Activated CD8-positive, alpha-beta memory T cell treated with anti-CD3 and anti-CD28 coated beads for 24 hours (primary cell): Measurements from ENCODE around the gene RAB40B.

Experiments used
- DNase-seq: peaks from one replicate; pipeline ENCODE4 v3.0.0-alpha.2; 2020

Gene RAB40B

DNA sequence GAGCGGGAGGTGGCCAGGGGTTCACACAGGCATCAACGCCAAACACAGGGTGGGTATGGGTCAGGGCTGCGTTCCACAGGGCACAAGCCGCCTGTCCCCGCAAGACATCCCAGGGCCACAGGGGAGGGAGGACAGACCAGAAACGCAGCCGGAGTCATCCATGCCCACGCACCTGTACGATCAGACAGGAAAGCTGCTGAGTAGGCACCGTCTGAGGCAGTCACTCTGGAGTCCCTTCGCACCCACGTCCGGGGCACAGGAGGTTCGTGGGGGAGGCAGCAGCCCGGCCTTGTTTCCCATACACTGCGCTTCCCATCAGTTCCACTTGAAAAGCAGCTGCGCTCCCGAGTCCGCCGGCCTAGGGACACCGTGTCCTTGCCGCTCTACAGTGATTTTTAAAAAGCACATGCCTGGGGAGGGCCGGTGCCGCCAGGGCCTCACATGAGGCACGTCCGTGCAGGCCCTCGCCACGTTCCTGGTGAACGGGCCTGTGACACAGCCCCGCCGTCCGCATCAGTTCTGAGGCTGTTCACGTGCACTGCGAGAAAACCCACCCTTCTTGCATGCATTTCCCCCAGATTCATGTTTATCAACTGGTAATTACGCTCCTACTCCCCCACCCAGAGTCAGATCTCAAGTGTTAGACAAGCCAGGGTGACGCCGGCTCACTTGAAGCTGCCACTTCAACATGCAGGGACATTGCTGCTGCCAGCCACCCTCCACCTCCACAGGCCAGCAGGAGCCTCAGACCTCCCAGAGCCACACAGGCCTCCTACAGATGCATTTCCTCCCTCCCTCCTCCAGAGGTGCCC lies 85.0 kb downstream of the RAB40B start:
- DNase-seq: no peak

DNA sequence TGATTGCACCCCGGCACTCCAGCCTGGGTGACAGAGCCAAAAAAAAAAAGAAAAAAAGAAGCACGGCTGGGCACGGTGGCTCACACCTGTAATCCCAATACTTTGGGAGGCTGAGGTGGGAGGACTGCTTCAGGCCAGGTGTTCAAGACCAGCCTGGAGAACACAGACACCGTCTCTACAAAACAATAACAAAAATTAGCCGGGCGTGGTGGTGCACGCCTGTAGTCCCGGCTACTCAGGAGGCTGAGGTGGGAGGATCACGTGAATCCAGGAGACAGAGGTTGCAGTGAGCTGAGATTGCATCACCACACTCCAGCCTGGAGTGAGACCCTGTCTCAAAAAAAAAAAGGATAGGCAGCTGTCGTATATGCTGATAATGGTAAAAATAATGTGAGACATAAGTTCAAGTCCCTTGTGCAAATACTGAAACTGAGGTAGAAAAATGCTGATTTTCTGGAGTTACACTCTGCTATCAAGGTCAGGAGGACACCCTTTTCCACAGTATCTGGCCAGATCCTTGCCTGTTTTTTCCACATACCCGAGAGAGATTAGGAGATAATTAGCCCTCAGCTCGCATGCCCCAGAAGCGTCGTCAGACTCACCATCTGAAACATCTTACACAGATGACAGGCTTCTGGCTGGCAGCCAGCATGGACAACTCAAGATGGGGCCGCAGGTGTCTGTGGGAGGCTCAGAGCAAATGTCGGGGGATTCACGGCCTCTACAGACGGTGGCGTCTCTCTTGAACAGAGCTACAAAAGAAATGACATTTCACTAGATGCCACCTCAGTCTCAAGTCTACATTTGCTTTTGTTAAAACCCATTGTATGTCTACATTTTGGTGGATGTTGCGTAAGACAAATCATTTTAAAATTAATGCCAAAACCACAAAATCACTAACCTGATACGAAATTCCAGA lies 87.1 kb downstream of the RAB40B start:
- DNase-seq: no peak

DNA sequence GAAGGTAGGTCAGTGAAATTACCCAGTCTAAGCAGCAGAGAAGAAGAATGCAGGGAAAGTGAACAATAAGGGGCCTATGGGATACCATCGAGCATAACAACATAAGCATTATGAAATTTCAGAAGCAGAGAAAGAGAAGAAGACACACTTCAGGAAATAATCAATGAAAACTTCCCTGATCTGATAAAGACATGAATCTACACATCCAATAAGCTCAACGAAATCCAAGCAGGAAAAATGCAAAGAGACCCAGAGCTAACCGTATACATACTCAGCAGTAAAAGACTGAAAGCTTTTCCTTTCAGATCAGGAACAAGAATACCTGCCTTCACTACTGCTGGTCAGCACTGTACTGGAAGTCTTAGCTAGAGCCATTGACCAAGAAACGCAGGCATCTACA lies 88.8 kb downstream of the RAB40B start:
- DNase-seq: no peak

DNA sequence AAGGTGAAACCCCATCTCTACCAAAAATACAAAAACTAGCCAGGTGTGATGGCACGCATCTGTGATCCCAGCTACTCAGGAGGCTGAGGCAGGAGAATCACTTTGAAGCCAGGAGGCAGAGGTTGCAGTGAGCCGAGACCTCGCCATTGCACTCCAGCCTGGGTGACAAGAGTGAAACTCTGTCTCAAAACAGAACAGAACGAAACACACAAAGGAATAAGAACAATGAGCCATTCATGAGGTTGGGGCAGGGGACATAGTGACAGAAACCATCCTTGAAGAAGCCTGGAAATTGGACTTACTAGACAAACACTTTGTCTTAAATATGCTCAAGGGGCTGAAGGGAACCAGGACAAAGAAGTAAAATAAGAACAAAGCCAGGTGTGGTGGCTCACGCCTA lies 89.7 kb downstream of the RAB40B start:
- DNase-seq: no peak

DNA sequence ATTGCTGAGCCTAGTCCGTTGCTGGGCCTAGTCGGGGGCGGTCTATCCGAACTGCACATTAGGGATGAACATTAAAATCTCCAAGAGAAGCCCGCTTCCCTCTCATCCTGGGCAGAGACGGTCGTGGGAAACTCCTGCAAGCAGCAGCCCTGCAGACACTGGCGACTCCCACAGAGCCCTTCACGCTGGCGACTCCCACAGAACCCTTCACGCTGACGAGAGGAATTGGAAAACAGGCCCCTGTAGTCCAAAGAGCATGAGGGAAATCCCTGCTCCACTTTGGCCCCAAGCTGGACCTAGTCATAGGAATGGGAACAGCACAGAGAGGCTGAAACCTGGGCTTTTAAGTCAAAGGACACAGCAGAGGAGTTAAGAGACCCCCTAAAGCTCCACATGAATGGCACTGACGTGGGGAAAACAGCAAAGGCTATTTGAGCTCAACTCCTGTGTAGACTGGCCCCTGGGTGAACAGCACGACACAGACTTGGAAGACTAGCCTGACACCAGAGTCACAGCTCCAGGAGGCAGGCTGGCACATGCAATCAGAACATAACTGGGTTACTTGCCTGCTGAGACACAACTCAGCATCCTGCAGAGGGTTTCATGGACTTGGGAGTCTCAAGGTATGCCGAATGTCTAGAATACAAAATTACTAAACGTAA lies 92.4 kb downstream of the RAB40B start:
- no peak for DNase-seq
